ENCODE results near the gene MAP1LC3B2.
"Not testable (repeated sequence)": the region's sequence is repeated elsewhere in the genome, so short reads cannot be mapped to it uniquely, and the experiment has no call there.

Gene MAP1LC3B2

GRCh38 chr12:116564080-116564479, 4.9 kb downstream of the MAP1LC3B2 start:
- Histone ChIP-seq H3K4me3 (ENCODE audit: low read length) (no peak overlapping the region), H3K4me1 (ENCODE audit: control insufficient read depth, insufficient read depth, low read length) (peaks cover 8% of the 10 kb centered on the region), H3K27me3 (replicated peaks; ENCODE audit: control insufficient read depth, insufficient read depth, low read length) (no peaks in the 10 kb centered on the region), H3K9ac (ENCODE audit: low read length) (no peak overlapping the region), H3K36me3 (ENCODE audit: control insufficient read depth, insufficient read depth, low read length, severe bottlenecking) (no peaks in the 10 kb centered on the region), H3K9me3 (ENCODE audit: control insufficient read depth, low read length) (peaks cover 14% of the 10 kb centered on the region)
- no peak for DNase-seq (ENCODE audit: low read depth)

- H3K4me1 ChIP-seq (ENCODE audit: control insufficient read depth, insufficient read depth, low read length); H3K27me3 ChIP-seq (replicated peaks; ENCODE audit: control insufficient read depth, insufficient read depth, low read length); DNase-seq (ENCODE audit: low read depth); H3K4me3 ChIP-seq (ENCODE audit: low read length); H3K9ac ChIP-seq (ENCODE audit: low read length); H3K36me3 ChIP-seq (ENCODE audit: control insufficient read depth, insufficient read depth, low read length, severe bottlenecking): not testable (repeated sequence)
- H3K9me3 ChIP-seq (ENCODE audit: control insufficient read depth, low read length), result peaks cover 14% of the 10 kb centered on the region
Measured at GRCh38 chr12:116565221-116565620, 6.0 kb downstream of the MAP1LC3B2 start.

DNA sequence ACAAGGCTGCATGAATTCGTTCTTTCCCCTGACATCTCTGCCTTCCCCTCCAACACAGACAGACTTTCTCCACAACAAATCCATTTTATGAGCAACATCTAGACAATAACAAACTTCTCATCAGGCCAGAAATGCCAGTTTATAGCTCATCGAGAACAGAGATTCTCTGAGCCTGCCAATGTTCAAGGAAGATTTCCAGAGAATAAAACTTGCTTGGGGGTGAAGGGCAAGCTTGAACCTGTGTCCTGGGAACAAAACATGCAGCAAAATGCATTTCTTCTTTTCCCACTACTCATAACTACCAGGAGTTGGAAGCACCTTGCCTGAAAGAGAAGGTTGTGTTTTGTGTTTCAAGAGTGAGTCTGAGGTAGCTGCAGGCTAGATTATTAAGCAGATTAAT, 6.8 kb downstream of the MAP1LC3B2 start:
- Histone ChIP-seq H3K27me3 (replicated peaks; ENCODE audit: control insufficient read depth, insufficient read depth, low read length) (no peaks in the 10 kb centered on the region), H3K36me3 (ENCODE audit: control insufficient read depth, insufficient read depth, low read length, severe bottlenecking) (no peaks in the 10 kb centered on the region), H3K9me3 (ENCODE audit: control insufficient read depth, low read length) (peaks cover 14% of the 10 kb centered on the region), H3K4me3 (ENCODE audit: low read length) (no peak overlapping the region), H3K9ac (ENCODE audit: low read length) (no peak overlapping the region), H3K4me1 (ENCODE audit: control insufficient read depth, insufficient read depth, low read length) (no peaks in the 10 kb centered on the region)
- DNase-seq (ENCODE audit: low read depth), result no peak

DNA sequence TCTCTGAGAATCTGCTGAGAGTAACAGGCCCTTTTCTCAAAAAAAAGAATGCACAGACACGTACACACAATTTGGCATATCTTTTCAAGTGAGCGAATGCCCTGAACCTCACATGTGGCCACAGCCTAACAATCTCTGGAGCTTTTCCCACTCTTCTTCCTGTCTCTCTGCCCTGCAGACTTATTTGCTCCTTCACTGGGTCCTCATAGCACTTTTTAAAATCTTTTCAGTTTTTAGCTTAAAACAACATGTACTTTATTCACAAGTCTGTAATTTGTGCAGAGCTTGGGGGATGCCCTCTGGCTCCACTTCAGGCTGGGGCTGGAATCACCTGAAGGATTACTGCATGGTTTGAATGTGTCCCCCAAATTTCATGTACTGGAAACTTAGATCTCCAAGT, 9.0 kb downstream of the MAP1LC3B2 start:
- Histone ChIP-seq H3K27me3 (replicated peaks; ENCODE audit: control insufficient read depth, insufficient read depth, low read length) (no peaks in the 10 kb centered on the region), H3K4me1 (ENCODE audit: control insufficient read depth, insufficient read depth, low read length) (no peaks in the 10 kb centered on the region), H3K9me3 (ENCODE audit: control insufficient read depth, low read length) (peaks cover 11% of the 10 kb centered on the region), H3K36me3 (ENCODE audit: control insufficient read depth, insufficient read depth, low read length, severe bottlenecking) (no peaks in the 10 kb centered on the region), H3K9ac (ENCODE audit: low read length) (no peak overlapping the region), H3K4me3 (ENCODE audit: low read length) (no peak overlapping the region)
- DNase-seq (ENCODE audit: low read depth), result no peak

- no peak for DNase-seq (ENCODE audit: low read depth)
- H3K4me1 ChIP-seq (ENCODE audit: control insufficient read depth, insufficient read depth, low read length), result no peaks in the 10 kb centered on the region
- no peaks in the 10 kb centered on the region for H3K9me3 ChIP-seq (ENCODE audit: control insufficient read depth, low read length)
- no peak overlapping the region for H3K4me3 ChIP-seq (ENCODE audit: low read length)
- no peak overlapping the region for H3K9ac ChIP-seq (ENCODE audit: low read length)
- H3K27me3 ChIP-seq (replicated peaks; ENCODE audit: control insufficient read depth, insufficient read depth, low read length), result no peaks in the 10 kb centered on the region
- no peaks in the 10 kb centered on the region for H3K36me3 ChIP-seq (ENCODE audit: control insufficient read depth, insufficient read depth, low read length, severe bottlenecking)
Measured at GRCh38 chr12:116571089-116571488, 11.9 kb downstream of the MAP1LC3B2 start.

DNA sequence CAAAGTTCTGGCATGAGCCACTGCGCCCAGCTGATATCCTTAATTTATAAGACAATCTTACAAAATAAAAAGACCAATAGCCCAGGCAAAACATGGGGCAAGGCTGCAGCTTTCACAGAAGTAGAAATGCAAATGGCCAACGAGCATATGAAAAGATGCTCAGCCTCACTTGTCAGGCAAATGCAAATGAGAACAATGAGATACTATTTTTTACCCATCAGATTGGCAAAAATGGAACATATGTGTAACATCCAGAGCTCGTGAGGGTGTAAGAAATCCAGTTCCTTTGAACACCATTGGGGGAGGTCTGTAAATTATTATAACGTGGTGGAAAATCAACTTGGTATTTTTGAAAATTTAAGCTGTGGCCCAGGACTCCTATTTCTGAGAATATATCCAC, 14.6 kb downstream of the MAP1LC3B2 start:
- Histone ChIP-seq H3K4me1 (ENCODE audit: control insufficient read depth, insufficient read depth, low read length) (no peaks in the 10 kb centered on the region), H3K36me3 (ENCODE audit: control insufficient read depth, insufficient read depth, low read length, severe bottlenecking) (no peaks in the 10 kb centered on the region), H3K27me3 (replicated peaks; ENCODE audit: control insufficient read depth, insufficient read depth, low read length) (no peaks in the 10 kb centered on the region), H3K9me3 (ENCODE audit: control insufficient read depth, low read length) (peaks cover 5% of the 10 kb centered on the region), H3K4me3 (ENCODE audit: low read length) (no peak overlapping the region), H3K9ac (ENCODE audit: low read length) (no peak overlapping the region)
- DNase-seq (ENCODE audit: low read depth), result no peak

DNA sequence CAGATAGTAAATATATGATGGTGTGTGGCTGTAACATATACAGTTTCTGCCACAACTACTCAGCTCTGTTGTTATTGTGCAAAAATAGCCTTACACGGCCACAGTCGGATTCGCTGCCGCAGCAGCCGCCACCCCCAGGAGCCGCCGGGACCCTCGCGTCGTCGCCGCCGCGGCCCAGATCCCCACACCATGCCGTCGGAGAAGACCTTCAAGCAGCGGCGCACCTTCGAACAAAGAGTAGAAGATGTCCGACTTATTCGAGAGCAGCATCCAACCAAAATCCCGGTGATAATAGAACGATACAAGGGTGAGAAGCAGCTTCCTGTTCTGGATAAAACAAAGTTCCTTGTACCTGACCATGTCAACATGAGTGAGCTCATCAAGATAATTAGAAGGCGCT, 16.6 kb downstream of the MAP1LC3B2 start:
- H3K36me3 ChIP-seq (ENCODE audit: control insufficient read depth, insufficient read depth, low read length, severe bottlenecking); H3K9me3 ChIP-seq (ENCODE audit: control insufficient read depth, low read length); H3K4me1 ChIP-seq (ENCODE audit: control insufficient read depth, insufficient read depth, low read length); H3K9ac ChIP-seq (ENCODE audit: low read length); H3K27me3 ChIP-seq (replicated peaks; ENCODE audit: control insufficient read depth, insufficient read depth, low read length); H3K4me3 ChIP-seq (ENCODE audit: low read length); DNase-seq (ENCODE audit: low read depth): not testable (repeated sequence)

- no peak for DNase-seq (ENCODE audit: low read depth)
- Histone ChIP-seq H3K27me3 (replicated peaks; ENCODE audit: control insufficient read depth, insufficient read depth, low read length) (peaks cover 4% of the 10 kb centered on the region), H3K36me3 (ENCODE audit: control insufficient read depth, insufficient read depth, low read length, severe bottlenecking) (no peaks in the 10 kb centered on the region), H3K9ac (ENCODE audit: low read length) (no peak overlapping the region), H3K9me3 (ENCODE audit: control insufficient read depth, low read length) (peaks cover 5% of the 10 kb centered on the region), H3K4me1 (ENCODE audit: control insufficient read depth, insufficient read depth, low read length) (peaks cover under 1% of the 10 kb centered on the region), H3K4me3 (ENCODE audit: low read length) (no peak overlapping the region)
Measured at GRCh38 chr12:116577154-116577561, 18.0 kb downstream of the MAP1LC3B2 start.

GRCh38 chr12:116578051-116578450, 18.9 kb downstream of the MAP1LC3B2 start:
- Histone ChIP-seq H3K36me3 (ENCODE audit: control insufficient read depth, insufficient read depth, low read length, severe bottlenecking) (no peaks in the 10 kb centered on the region), H3K9ac (ENCODE audit: low read length) (no peak overlapping the region), H3K9me3 (ENCODE audit: control insufficient read depth, low read length) (peaks cover 5% of the 10 kb centered on the region), H3K4me3 (ENCODE audit: low read length) (no peak overlapping the region), H3K4me1 (ENCODE audit: control insufficient read depth, insufficient read depth, low read length) (peaks cover 9% of the 10 kb centered on the region), H3K27me3 (replicated peaks; ENCODE audit: control insufficient read depth, insufficient read depth, low read length) (peaks cover 4% of the 10 kb centered on the region)
- no peak for DNase-seq (ENCODE audit: low read depth)

GRCh38 chr12:116582610-116583009, 23.4 kb downstream of the MAP1LC3B2 start:
- peaks cover 4% of the 10 kb centered on the region for H3K27me3 ChIP-seq (replicated peaks; ENCODE audit: control insufficient read depth, insufficient read depth, low read length)
- H3K9me3 ChIP-seq (ENCODE audit: control insufficient read depth, low read length), result peaks cover 11% of the 10 kb centered on the region
- no peak for DNase-seq (ENCODE audit: low read depth)
- H3K4me3 ChIP-seq (ENCODE audit: low read length), result no peak overlapping the region
- no peaks in the 10 kb centered on the region for H3K36me3 ChIP-seq (ENCODE audit: control insufficient read depth, insufficient read depth, low read length, severe bottlenecking)
- H3K9ac ChIP-seq (ENCODE audit: low read length), result no peak overlapping the region
- H3K4me1 ChIP-seq (ENCODE audit: control insufficient read depth, insufficient read depth, low read length), result peaks cover 17% of the 10 kb centered on the region

DNA sequence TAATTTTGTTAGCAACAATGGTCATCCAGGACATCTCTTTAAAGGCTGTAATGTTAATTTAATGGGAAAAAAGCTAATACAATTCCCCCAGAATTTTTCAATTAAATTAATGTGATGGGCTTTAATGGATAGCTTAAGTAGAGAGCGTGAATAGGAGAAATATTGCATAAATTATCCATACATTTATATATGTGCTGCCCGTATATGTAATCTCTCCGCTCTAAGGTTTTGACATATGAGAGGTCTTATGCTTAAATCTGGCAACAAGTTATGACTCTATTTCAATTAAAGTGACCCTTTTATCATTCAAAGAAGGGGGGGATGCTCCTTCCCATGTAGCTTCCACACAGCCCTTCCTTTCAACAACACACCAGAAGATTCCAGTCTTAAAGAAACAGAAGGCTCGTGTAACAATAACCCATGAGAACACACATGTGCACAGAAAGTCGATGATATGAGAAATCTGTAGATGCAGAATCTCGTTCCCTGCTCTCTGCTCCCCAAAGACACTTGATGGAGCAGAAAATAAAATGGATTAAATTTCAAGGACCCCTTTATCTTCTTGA, 24.0 kb downstream of the MAP1LC3B2 start:
- peaks cover 11% of the 10 kb centered on the region for H3K9me3 ChIP-seq (ENCODE audit: control insufficient read depth, low read length)
- no peak for DNase-seq (ENCODE audit: low read depth)

DNA sequence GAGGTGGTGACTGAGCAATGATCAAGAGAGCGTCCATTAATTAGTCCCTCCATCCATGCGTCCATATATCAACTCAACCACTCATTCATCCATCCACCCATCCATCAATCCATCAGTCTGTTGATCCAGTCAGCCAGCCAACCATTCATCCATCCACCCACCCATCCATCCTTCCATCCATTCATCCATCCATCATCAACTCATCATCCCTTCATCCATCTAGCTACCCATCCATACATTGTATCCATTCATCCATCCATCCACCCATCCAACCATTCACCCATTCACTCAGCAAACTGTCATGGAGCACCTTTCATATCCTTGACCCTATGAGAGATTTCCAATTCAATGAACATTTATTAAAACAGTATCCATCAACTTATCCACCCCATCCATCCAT, 28.1 kb downstream of the MAP1LC3B2 start:
- no peak overlapping the region for H3K9ac ChIP-seq (ENCODE audit: low read length)
- H3K4me3 ChIP-seq (ENCODE audit: low read length), result no peak overlapping the region
- peaks cover 11% of the 10 kb centered on the region for H3K9me3 ChIP-seq (ENCODE audit: control insufficient read depth, low read length)
- peaks cover 26% of the 10 kb centered on the region for H3K4me1 ChIP-seq (ENCODE audit: control insufficient read depth, insufficient read depth, low read length)
- no peaks in the 10 kb centered on the region for H3K27me3 ChIP-seq (replicated peaks; ENCODE audit: control insufficient read depth, insufficient read depth, low read length)
- no peak for DNase-seq (ENCODE audit: low read depth)
- H3K36me3 ChIP-seq (ENCODE audit: control insufficient read depth, insufficient read depth, low read length, severe bottlenecking), result no peaks in the 10 kb centered on the region

More for the DNA sequence above, 24.0 kb downstream of the MAP1LC3B2 start:
- H3K4me3 ChIP-seq (ENCODE audit: low read length), result no peak overlapping the region
- H3K27me3 ChIP-seq (replicated peaks; ENCODE audit: control insufficient read depth, insufficient read depth, low read length), result peaks cover 4% of the 10 kb centered on the region
- H3K36me3 ChIP-seq (ENCODE audit: control insufficient read depth, insufficient read depth, low read length, severe bottlenecking), result no peaks in the 10 kb centered on the region
- no peak overlapping the region for H3K9ac ChIP-seq (ENCODE audit: low read length)
- H3K4me1 ChIP-seq (ENCODE audit: control insufficient read depth, insufficient read depth, low read length), result peaks cover 17% of the 10 kb centered on the region

All from adipocyte (in vitro differentiated cells).